HG03060 (cell line): ENCODE data around the gene GTF2IRD2.
"Not testable (repeated sequence)": the region's sequence is repeated elsewhere in the genome, so short reads cannot be mapped to it uniquely, and the experiment has no call there.

Experiments
- ATAC-seq: cut with Tn5 transposase; IDR thresholded peaks from one replicate; pipeline ENCODE4 v1.9.1; 2021; ENCODE audit warnings: low read depth, moderate number of reproducible peaks; ENCODE audit not compliant: unreplicated experiment

The GTF2IRD2 gene

GRCh38 chr7:74850833-74851721 lies at the start of gene GTF2IRD2:
Gene GTF2IRD2 (minus strand): TSS chr7:74851605. CDS start chr7:74836378, 15,227 bp downstream.
- ATAC-seq = peak; percentile 74

GRCh38 chr7:74890158-74891123 lies 39.0 kb upstream of the GTF2IRD2 start:
- peak; percentile 59 for ATAC-seq

- not testable (repeated sequence) for ATAC-seq
Observed at GRCh38 chr7:74889518-74890129, 38.2 kb upstream of the GTF2IRD2 start.

GRCh38 chr7:74885295-74885694 lies 33.9 kb upstream of the GTF2IRD2 start:
- not testable (repeated sequence) for ATAC-seq

GRCh38 chr7:74882110-74882509 lies 30.7 kb upstream of the GTF2IRD2 start:
- not testable (repeated sequence) for ATAC-seq

- ATAC-seq = not testable (repeated sequence)
Observed at GRCh38 chr7:74874748-74875512, 23.5 kb upstream of the GTF2IRD2 start.

- not testable (repeated sequence) for ATAC-seq
Observed at GRCh38 chr7:74874104-74874747, 22.8 kb upstream of the GTF2IRD2 start.

GRCh38 chr7:74872542-74872941 lies 21.1 kb upstream of the GTF2IRD2 start:
- not testable (repeated sequence) for ATAC-seq

- ATAC-seq = not testable (repeated sequence)
Observed at GRCh38 chr7:74865777-74866176, 14.4 kb upstream of the GTF2IRD2 start.

GRCh38 chr7:74849853-74850252 lies 1.6 kb downstream of the GTF2IRD2 start:
- not testable (repeated sequence) for ATAC-seq

- ATAC-seq = not testable (repeated sequence)
Observed at GRCh38 chr7:74830411-74830810, 21.0 kb downstream of the GTF2IRD2 start.

GRCh38 chr7:74829959-74830358 lies 21.4 kb downstream of the GTF2IRD2 start:
- not testable (repeated sequence) for ATAC-seq

GRCh38 chr7:74821259-74821658 lies 30.1 kb downstream of the GTF2IRD2 start:
- ATAC-seq = not testable (repeated sequence)

GRCh38 chr7:74820146-74820805 lies 31.1 kb downstream of the GTF2IRD2 start:
- ATAC-seq = peak; percentile 70

GRCh38 chr7:74815882-74816281 lies 35.5 kb downstream of the GTF2IRD2 start:
- not testable (repeated sequence) for ATAC-seq

- ATAC-seq = not testable (repeated sequence)
Observed at GRCh38 chr7:74798644-74799043, 52.8 kb downstream of the GTF2IRD2 start.

GRCh38 chr7:74797848-74798622 lies 53.4 kb downstream of the GTF2IRD2 start:
- ATAC-seq = not testable (repeated sequence)

GRCh38 chr7:74789200-74789736 lies 62.1 kb downstream of the GTF2IRD2 start:
- not testable (repeated sequence) for ATAC-seq
